ENCODE measurements around the gene BFAR.
"Not testable (repeated sequence)": the region's sequence is repeated elsewhere in the genome, so short reads cannot be mapped to it uniquely, and the experiment has no call there.

The BFAR gene

DNA sequence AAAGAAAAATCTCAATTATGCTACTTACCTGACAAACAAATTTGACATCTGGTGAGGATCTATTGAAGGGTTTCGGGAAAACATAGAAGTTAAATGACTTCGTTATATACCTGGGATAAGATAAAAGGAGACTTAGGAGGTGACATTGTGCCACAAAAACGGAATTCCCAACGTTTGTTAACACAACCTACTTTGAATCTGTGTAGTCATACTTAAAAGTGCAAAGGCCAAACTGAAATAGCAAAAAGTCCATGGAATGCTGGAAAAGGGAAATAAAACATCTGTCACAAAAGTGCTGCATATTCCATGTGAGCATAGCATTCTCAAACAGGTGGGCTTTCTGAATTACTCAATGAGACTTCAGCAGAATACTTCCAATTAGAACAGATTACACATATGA is 5.7 kb upstream of the BFAR start:
- 100% methylated on average over 3 of the region's 4 CpGs for WGBS (ENCODE audit: insufficient coverage)
- ChIA-PET CTCF (no interaction called here), POLR2A (no interaction called here)
- peaks cover 10 to 43% (median 26%) of the 10 kb centered on the region in 4 experiments for H3K36me3 ChIP-seq (ENCODE audit: control insufficient read depth in 4 of 4, insufficient read depth in 4 of 4, low read length in 3 of 4)
- no peak for DNase-seq
- no peaks in the 10 kb centered on the region for H3K27me3 ChIP-seq (replicated peaks in 2 of 5; ENCODE audit: control insufficient read depth in 4 of 5, insufficient read depth in 5 of 5, low read length in 4 of 5)
- no peak overlapping the region for H3K27ac ChIP-seq (ENCODE audit: insufficient read depth in 1 of 2, low read depth in 1 of 2, low read length in 2 of 2, poor library complexity in 1 of 2, severe bottlenecking in 2 of 2)
- peaks cover 9 to 25% (median 22%) of the 10 kb centered on the region in 4 experiments for H3K4me1 ChIP-seq (ENCODE audit: control extremely low read depth in 1 of 4, control insufficient read depth in 4 of 4, insufficient read depth in 4 of 4, low read length in 3 of 4)
- no peaks in the 10 kb centered on the region for H3K9me3 ChIP-seq (ENCODE audit: control extremely low read depth in 1 of 5, control insufficient read depth in 4 of 5, insufficient read depth in 2 of 5, low read depth in 1 of 5, low read length in 4 of 5)
- H3K4me3 ChIP-seq (ENCODE audit: control insufficient read depth in 1 of 7, extremely low read depth in 1 of 7, insufficient read depth in 4 of 7, low read depth in 2 of 7, low read length in 6 of 7), result no peak overlapping the region

DNA sequence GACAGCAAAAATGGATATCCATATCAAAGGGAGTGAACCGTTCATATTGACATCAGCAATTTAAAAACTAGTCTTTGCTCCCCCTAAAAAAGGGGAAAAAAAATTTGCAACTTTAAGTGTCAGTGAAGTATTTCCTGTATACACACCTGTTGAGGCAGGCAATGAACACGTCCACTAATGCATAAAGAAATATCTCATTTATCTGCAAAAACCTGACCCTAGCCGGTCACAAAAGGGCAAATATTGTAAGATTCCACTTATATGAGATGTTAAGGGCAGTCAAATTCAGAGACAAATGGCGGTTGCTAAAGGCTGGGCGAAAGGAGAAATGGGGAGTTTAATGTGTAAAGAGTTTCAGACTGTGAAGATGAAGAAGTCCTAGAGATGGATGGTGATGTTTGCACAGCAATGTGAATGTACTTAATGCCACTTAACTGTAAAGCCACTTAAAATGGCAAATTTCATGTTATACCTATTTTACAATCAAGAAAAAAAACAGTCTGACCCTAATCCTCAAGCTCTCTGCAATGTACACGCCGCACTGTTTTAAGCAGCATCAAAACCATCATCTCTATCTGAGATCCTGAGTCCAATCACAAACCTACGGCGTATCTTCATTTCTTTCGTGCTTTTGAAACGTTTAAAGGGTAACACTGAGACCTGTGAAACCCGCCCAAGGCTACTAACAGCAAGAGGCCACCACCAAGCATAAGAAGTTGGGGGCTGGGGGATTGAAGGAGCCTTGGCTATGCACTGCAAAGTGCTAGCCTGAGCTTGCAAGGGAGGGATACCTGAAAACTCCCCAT is 3.7 kb upstream of the BFAR start:
- peaks cover 5 to 33% (median 19%) of the 10 kb centered on the region in 4 experiments for H3K36me3 ChIP-seq (ENCODE audit: control insufficient read depth in 4 of 4, insufficient read depth in 4 of 4, low read length in 3 of 4)
- no peaks in the 10 kb centered on the region for H3K9me3 ChIP-seq (ENCODE audit: control extremely low read depth in 1 of 5, control insufficient read depth in 4 of 5, insufficient read depth in 2 of 5, low read depth in 1 of 5, low read length in 4 of 5)
- POLR2A ChIA-PET, result no interaction called here
- DNase-seq, result peak in 1 of 3 donors; percentile 31
- 64% methylated on average over 9 of the region's 12 CpGs for WGBS (ENCODE audit: insufficient coverage)
- CTCF ChIA-PET, result interaction anchor here (1.6 to 1.9 kb wide), 2 partner anchors 11 to 14 kb away, joined by 3 to 5 read pairs; no protein-coding TSS in a partner anchor
- H3K4me3 ChIP-seq (ENCODE audit: control insufficient read depth in 1 of 7, extremely low read depth in 1 of 7, insufficient read depth in 4 of 7, low read depth in 2 of 7, low read length in 6 of 7), result peak overlapping the region; percentile 81 to 93 (median 86)
- H3K27ac ChIP-seq (ENCODE audit: insufficient read depth in 1 of 2, low read depth in 1 of 2, low read length in 2 of 2, poor library complexity in 1 of 2, severe bottlenecking in 2 of 2), result peak overlapping the region; percentile 83 to 93
- peaks cover 9 to 37% (median 33%) of the 10 kb centered on the region in 4 experiments for H3K4me1 ChIP-seq (ENCODE audit: control extremely low read depth in 1 of 4, control insufficient read depth in 4 of 4, insufficient read depth in 4 of 4, low read length in 3 of 4)
- no peaks in the 10 kb centered on the region for H3K27me3 ChIP-seq (replicated peaks in 2 of 5; ENCODE audit: control insufficient read depth in 4 of 5, insufficient read depth in 5 of 5, low read length in 4 of 5)

DNA sequence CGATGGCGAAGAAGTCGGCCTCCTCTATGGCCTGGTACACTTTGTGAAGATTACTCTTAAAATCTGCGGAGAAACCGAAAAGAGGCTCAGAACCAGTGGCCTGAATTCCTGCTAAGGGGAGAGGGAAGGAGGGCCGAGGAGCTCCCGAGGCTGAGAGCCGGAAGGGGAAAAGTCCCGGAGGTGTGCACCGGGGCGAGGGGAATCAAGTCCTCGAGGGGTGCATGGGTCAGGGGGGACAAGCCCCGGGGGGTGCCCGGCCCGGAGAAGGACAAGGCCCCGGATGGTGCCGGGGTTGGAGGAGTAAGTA is 3.2 kb upstream of the BFAR start:
- peaks cover 5 to 27% (median 16%) of the 10 kb centered on the region in 4 experiments for H3K36me3 ChIP-seq (ENCODE audit: control insufficient read depth in 4 of 4, insufficient read depth in 4 of 4, low read length in 3 of 4)

DNA sequence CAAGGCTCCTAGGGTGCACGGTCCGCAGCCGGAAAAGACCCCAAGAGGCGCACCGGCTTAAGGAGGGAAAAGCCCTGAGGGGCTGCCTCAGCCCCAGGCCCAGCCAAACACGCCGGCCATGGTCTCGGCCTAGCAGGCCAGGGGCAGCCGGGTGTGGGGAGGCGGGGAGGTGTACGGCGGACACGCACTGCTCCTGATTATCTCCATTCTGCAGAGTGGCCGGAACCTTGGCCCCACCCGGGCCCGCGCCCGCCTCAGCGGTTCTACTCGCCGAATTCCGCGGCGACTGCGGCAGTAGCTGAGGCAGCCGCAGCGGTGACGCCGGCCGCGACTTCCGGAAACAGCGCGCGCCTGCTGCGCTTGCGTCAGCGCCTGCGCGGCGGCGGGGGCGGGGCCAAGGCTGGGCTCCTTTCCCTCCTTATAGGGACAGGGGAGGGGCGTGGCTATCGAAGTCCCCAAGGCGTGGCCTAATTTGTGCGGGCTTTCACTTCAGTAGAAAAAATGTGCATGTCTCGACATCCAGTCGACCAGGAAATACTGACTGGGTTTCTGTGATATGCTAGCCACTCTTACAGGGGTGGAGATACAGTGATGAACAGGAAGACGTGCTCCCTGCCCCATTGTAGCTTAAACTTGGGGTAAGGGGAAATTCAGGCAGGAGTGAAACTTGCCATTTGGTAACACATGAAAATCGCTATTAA is 2.7 kb upstream of the BFAR start, which contains the start of gene PARN:
Gene PARN (minus strand): TSS at position 342 of the 701 bp plus-strand sequence. CDS start 135 bp downstream, at position 207.
- Histone ChIP-seq H3K27me3 (replicated peaks in 2 of 5; ENCODE audit: control insufficient read depth in 4 of 5, insufficient read depth in 5 of 5, low read length in 4 of 5) (no peaks in the 10 kb centered on the region), H3K36me3 (ENCODE audit: control insufficient read depth in 4 of 4, insufficient read depth in 4 of 4, low read length in 3 of 4) (peaks cover 6 to 28% (median 15%) of the 10 kb centered on the region in 4 experiments), H3K9me3 (ENCODE audit: control extremely low read depth in 1 of 5, control insufficient read depth in 4 of 5, insufficient read depth in 2 of 5, low read depth in 1 of 5, low read length in 4 of 5) (no peaks in the 10 kb centered on the region), H3K4me1 (ENCODE audit: control extremely low read depth in 1 of 4, control insufficient read depth in 4 of 4, insufficient read depth in 4 of 4, low read length in 3 of 4) (peaks cover 9 to 45% (median 38%) of the 10 kb centered on the region in 4 experiments), H3K4me3 (ENCODE audit: control insufficient read depth in 1 of 7, extremely low read depth in 1 of 7, insufficient read depth in 4 of 7, low read depth in 2 of 7, low read length in 6 of 7) (peak within 1 kb of the TSS; percentile 81 to 93 (median 86)), H3K27ac (ENCODE audit: insufficient read depth in 1 of 2, low read depth in 1 of 2, low read length in 2 of 2, poor library complexity in 1 of 2, severe bottlenecking in 2 of 2) (peak within 1 kb of the TSS; percentile 83 to 93)
- DNase-seq, result peak; percentile 96 to 98 (median 98)
- ChIA-PET CTCF (interaction anchor here (1.6 to 1.9 kb wide), 2 partner anchors 10 to 13 kb away, joined by 3 to 5 read pairs; no protein-coding TSS in a partner anchor), POLR2A (no interaction called here)
- WGBS (ENCODE audit: insufficient coverage), result 3% methylated on average over 31 of the region's 51 CpGs

More for the DNA sequence above, 3.2 kb upstream of the BFAR start:
- Histone ChIP-seq H3K9me3 (ENCODE audit: control extremely low read depth in 1 of 5, control insufficient read depth in 4 of 5, insufficient read depth in 2 of 5, low read depth in 1 of 5, low read length in 4 of 5) (no peaks in the 10 kb centered on the region), H3K4me1 (ENCODE audit: control extremely low read depth in 1 of 4, control insufficient read depth in 4 of 4, insufficient read depth in 4 of 4, low read length in 3 of 4) (peaks cover 9 to 43% (median 38%) of the 10 kb centered on the region in 4 experiments), H3K27ac (ENCODE audit: insufficient read depth in 1 of 2, low read depth in 1 of 2, low read length in 2 of 2, poor library complexity in 1 of 2, severe bottlenecking in 2 of 2) (peak overlapping the region; percentile 83 to 93), H3K27me3 (replicated peaks in 2 of 5; ENCODE audit: control insufficient read depth in 4 of 5, insufficient read depth in 5 of 5, low read length in 4 of 5) (no peaks in the 10 kb centered on the region), H3K4me3 (ENCODE audit: control insufficient read depth in 1 of 7, extremely low read depth in 1 of 7, insufficient read depth in 4 of 7, low read depth in 2 of 7, low read length in 6 of 7) (peak overlapping the region; percentile 81 to 93 (median 86))
- POLR2A ChIA-PET, result no interaction called here
- DNase-seq, result peak in 1 of 3 donors; percentile 16
- CTCF ChIA-PET, result interaction anchor here (1.6 to 1.9 kb wide), 2 partner anchors 11 to 14 kb away, joined by 3 to 5 read pairs; no protein-coding TSS in a partner anchor
- WGBS (ENCODE audit: insufficient coverage), result 1% methylated on average over 17 of the region's 17 CpGs

DNA sequence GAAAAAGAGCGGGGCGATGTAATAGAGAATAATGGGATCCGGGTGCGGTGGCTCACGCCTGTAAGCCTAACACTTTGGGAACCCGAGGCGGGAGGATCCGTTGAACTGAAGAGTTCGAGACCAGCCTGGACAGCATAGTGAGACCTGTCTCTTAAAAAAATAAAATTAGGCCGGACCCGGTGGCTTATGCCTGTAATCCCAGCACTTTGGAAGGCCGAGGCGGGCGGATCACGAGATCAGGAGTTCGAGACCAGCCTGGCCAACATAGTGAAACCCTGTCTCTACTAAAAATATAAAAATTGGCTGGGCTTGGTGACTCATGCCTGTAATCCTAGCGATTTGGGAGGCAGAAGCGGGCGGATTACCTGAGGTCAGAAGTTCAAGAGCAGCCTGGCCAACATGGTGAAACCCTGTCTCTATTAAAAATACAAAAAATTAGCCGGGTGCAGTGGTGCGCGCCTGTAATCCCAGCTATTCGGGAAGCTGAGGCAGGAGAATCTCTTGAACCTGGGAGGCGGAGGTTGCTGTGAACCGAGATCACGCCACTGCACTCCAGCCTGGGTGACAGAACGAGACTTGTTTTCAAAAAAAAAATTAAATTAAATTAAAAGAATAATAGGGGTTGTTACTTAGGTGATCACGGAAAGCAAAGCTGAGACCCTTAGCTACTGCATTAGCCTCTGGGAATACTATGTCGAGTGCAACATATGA is 2.0 kb upstream of the BFAR start:
- H3K27ac ChIP-seq (ENCODE audit: insufficient read depth in 1 of 2, low read depth in 1 of 2, low read length in 2 of 2, poor library complexity in 1 of 2, severe bottlenecking in 2 of 2), result peak overlapping the region; percentile 46 to 93
- H3K4me3 ChIP-seq (ENCODE audit: control insufficient read depth in 1 of 7, extremely low read depth in 1 of 7, insufficient read depth in 4 of 7, low read depth in 2 of 7, low read length in 6 of 7), result peak overlapping the region in 6 of 7 experiments; percentile 81 to 93 (median 88)
- POLR2A ChIA-PET; H3K27me3 ChIP-seq (replicated peaks in 2 of 5; ENCODE audit: control insufficient read depth in 4 of 5, insufficient read depth in 5 of 5, low read length in 4 of 5); DNase-seq; H3K9me3 ChIP-seq (ENCODE audit: control extremely low read depth in 1 of 5, control insufficient read depth in 4 of 5, insufficient read depth in 2 of 5, low read depth in 1 of 5, low read length in 4 of 5): not testable (repeated sequence)
- H3K4me1 ChIP-seq (ENCODE audit: control extremely low read depth in 1 of 4, control insufficient read depth in 4 of 4, insufficient read depth in 4 of 4, low read length in 3 of 4), result peaks cover 9 to 45% (median 38%) of the 10 kb centered on the region in 4 experiments
- peaks cover 5 to 26% (median 12%) of the 10 kb centered on the region in 4 experiments for H3K36me3 ChIP-seq (ENCODE audit: control insufficient read depth in 4 of 4, insufficient read depth in 4 of 4, low read length in 3 of 4)
- WGBS (ENCODE audit: insufficient coverage), result 88% methylated on average over 21 of the region's 29 CpGs
- CTCF ChIA-PET, result interaction anchor here (1.6 to 1.9 kb wide), 2 partner anchors 9 to 12 kb away, joined by 3 to 5 read pairs; no protein-coding TSS in a partner anchor

DNA sequence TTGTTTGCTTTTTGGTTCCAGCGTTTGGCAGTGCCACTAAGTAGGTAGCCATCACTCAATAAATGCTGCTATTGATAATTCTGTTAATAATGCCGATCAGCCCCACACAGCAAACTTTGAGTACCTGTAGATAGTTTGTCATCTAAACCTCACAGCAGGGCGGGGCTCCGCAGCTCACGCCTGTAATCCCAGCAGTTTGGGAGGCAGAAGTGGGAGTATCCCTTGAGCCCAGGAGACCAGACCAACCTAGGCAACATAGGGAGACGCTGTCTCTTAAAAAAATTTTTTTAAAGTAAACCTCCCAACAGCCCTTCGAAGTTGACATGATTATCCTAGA is 1.6 kb downstream of the BFAR start:
- H3K4me3 ChIP-seq (ENCODE audit: control insufficient read depth in 1 of 7, extremely low read depth in 1 of 7, insufficient read depth in 4 of 7, low read depth in 2 of 7, low read length in 6 of 7), result peak overlapping the region in 5 of 7 experiments; percentile 87 to 98 (median 94)
- H3K4me1 ChIP-seq (ENCODE audit: control extremely low read depth in 1 of 4, control insufficient read depth in 4 of 4, insufficient read depth in 4 of 4, low read length in 3 of 4), result peaks cover 0 to 36% (median 29%) of the 10 kb centered on the region in 4 experiments
- DNase-seq, result no peak
- CTCF ChIA-PET, result interaction anchor here (2.5 kb wide), 1 partner anchor 10 kb away, joined by 5 read pairs; no protein-coding TSS in a partner anchor
- H3K27ac ChIP-seq (ENCODE audit: insufficient read depth in 1 of 2, low read depth in 1 of 2, low read length in 2 of 2, poor library complexity in 1 of 2, severe bottlenecking in 2 of 2), result peak overlapping the region; percentile 84 to 91
- WGBS (ENCODE audit: insufficient coverage), result 95% methylated on average over 4 of the region's 7 CpGs
- peaks cover 0 to 26% (median 12%) of the 10 kb centered on the region in 4 experiments for H3K36me3 ChIP-seq (ENCODE audit: control insufficient read depth in 4 of 4, insufficient read depth in 4 of 4, low read length in 3 of 4)
- no peaks in the 10 kb centered on the region for H3K9me3 ChIP-seq (ENCODE audit: control extremely low read depth in 1 of 5, control insufficient read depth in 4 of 5, insufficient read depth in 2 of 5, low read depth in 1 of 5, low read length in 4 of 5)
- no peaks in the 10 kb centered on the region for H3K27me3 ChIP-seq (replicated peaks in 2 of 5; ENCODE audit: control insufficient read depth in 4 of 5, insufficient read depth in 5 of 5, low read length in 4 of 5)
- POLR2A ChIA-PET, result no interaction called here

All from common myeloid progenitor, CD34-positive (primary cell).